Mucosa of gallbladder (tissue), 1 donor: ENCODE data around the gene PMM2. TPM values are rescaled to one million over a fixed set of nuclear protein-coding genes. Genes with fewer than 3 reads are reported as not detected.
"Not testable (repeated sequence)": the region's sequence is repeated elsewhere in the genome, so short reads cannot be mapped to it uniquely, and the experiment has no call there.

Experiments used
- DNase-seq: peaks from one replicate; pipeline ENCODE4 v3.0.0-alpha.2; 2020; ENCODE audit warnings: low spot score
- total RNA-seq: library from RNA; stranded (reverse); gene quantifications from one replicate; pipeline ENCODE4 v1.2.1, GENCODE V29; 2021
- donor health status: DM: no; HTN: no; CAD: no.

PMM2 gene
- total RNA-seq = 33.2 TPM

DNA sequence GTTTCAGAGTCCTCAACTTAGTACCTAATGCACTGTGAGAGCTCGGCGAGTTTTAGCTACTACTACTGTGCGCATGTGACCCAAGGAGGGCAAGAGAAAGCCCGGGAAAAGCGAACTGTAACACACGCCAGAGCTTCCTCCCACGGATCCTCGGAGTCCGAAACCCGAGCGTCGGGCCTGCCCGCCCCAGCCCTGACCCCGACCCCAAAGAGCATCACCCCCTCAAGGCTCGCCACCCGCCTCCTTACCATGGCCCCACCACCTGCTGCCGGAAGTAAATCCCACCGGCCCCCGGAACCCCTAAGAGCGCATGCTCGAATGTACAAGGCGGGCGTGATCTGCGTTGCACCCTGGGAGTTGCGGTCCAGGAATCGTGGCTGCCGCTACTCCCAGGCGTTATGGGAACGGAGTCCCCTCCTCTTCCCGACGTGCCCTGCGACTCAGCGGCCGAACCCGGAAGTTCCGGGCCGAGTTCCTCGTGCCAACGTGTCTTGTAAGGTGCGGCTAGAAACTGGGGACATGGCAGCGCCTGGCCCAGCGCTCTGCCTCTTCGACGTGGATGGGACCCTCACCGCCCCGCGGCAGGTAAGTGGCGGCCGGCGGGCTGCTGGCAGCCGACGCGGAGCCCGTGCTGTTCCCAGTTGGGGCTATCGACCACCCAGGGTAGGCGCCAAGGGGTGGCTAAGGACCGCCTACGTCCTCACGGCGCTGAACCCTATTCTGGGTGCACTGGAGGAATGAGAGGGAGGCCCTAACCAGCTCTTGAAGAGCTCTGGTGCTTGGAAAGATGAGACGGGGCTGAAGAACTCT lies at the start of gene PMM2, which contains the start of gene TMEM186:
Gene PMM2 (plus strand): TSS at position 476 of the 810 bp plus-strand sequence. CDS start 44 bp downstream, at position 520.
Gene TMEM186 (minus strand): TSS at position 276 of the 810 bp plus-strand sequence. CDS start 25 bp downstream, at position 251.
- peak; percentile 97 for DNase-seq

GRCh38 chr16:8748944-8749343 lies 48.7 kb upstream of the PMM2 start:
- DNase-seq = not testable (repeated sequence)

GRCh38 chr16:8751481-8752311 lies 45.9 kb upstream of the PMM2 start:
- DNase-seq = no peak

DNA sequence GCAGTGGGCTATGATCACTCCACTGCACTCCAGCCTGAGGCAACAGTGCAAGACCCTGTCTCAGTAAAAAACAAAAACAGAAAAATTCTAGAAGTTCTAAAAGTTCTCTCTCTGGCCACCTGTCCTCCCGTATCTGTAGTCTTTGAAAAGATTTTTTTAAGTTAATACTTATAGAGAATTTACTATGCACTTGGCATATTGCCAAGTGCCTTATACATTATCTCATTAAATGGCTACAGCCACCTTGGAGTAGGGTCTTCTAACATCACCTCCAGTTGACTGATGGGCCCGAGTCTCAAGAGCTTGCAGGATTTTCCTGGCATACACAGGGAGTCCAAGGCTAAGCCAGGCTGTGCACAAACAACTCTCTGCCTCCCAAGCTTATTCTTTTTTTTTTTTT lies 44.9 kb upstream of the PMM2 start:
- no peak for DNase-seq

- no peak for DNase-seq
Observed at GRCh38 chr16:8753416-8754054, 44.1 kb upstream of the PMM2 start.

- DNase-seq = no peak
Observed at GRCh38 chr16:8756755-8757154, 40.9 kb upstream of the PMM2 start.

- no peak for DNase-seq
Observed at GRCh38 chr16:8758022-8758421, 39.6 kb upstream of the PMM2 start.

- DNase-seq = no peak
Observed at GRCh38 chr16:8760021-8760420, 37.6 kb upstream of the PMM2 start.

DNA sequence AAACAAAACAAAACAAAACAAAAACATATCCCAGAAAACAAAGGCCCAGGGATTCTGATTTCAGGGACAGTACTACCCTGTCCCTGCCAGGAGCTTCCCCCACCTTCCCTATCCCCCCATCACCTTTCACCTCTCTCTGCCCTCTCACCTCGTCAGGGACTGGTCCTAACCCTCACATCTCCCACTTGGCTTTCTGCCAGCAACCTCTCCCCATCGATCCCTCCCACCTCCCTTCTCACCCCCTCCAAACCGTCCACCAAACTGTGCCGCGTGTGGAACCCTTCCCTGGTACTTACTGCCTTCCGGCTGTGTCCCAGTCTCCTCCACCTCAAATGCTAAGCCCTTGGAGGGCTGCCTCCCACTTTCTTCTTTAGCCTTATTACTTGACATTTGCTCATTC lies 36.6 kb upstream of the PMM2 start:
- DNase-seq = no peak

GRCh38 chr16:8762254-8762653 lies 35.4 kb upstream of the PMM2 start:
- no peak for DNase-seq

- DNase-seq = no peak
Observed at GRCh38 chr16:8763083-8763482, 34.6 kb upstream of the PMM2 start.

DNA sequence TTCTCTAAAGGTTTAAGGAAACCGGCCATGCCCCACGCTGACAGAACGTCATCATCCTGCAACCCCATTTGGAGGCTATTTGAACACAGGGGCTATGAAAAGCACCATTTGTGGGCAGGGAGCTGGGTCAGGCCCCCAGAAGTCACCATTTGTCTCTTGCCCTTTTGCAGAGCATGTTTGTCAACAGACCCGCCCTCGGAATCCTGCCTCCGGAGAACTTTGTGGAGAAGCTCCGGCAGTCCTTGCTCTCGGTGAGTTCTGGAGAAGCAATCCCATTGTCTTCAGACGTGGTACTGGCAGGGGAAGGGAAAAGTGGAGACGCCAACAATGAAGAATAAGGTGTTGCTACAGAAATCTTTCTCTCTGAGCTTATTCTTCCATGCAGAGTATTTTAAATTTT lies 33.7 kb upstream of the PMM2 start:
- no peak for DNase-seq

DNA sequence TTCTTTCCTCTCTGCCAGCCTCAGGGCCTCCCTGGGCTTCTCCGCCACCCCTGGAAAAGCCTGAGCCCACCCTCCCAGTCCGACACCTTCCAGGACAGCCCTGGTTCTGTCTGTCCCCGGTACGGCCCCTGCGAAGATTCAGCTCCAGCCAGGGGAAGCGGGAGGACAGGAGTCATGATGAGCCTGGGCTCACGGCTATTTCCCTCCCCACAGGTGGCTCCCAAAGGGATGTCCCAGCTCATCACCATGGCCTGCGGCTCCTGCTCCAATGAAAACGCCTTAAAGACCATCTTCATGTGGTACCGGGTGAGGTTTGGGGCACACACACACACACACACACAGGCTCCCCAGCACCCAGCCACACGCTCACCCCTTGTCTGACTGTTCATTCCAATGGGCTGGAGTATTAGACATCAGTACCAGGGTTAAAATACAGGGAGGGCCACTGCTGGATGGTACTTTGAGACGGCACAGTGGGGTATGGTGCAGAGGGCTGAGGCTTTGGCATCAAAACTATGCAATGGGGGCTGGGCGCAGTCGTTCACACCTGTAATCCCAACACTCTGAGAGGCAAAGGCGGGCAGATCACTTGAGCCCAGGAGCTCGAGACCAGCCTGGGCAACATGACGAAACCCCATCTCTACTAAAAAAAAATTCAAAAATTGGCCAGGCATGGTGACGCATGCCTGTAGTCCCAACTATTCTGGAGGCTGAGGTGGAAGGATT lies 33.0 kb upstream of the PMM2 start:
- DNase-seq = no peak

DNA sequence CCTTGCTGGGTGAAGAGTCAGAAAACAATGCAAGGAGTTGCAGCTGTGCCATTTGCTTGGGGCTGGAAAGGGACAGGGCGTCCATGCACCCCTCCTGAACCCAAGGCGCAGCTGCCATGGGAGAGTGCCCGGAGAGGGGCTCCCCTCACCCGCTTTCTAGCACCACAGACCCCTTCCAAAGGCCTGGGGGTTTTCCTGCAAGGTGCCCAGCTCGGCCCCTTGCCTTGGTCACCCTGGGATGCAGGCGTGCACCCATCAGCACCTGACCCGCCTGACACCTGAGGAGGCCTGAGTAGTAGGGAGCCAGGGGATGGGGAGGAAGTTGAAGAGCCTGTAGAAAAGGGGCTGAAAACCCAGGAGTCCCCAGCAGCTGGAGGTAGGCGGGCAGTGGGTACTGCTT lies 30.5 kb upstream of the PMM2 start:
- DNase-seq = no peak

- DNase-seq = no peak
Observed at GRCh38 chr16:8768283-8768682, 29.4 kb upstream of the PMM2 start.

DNA sequence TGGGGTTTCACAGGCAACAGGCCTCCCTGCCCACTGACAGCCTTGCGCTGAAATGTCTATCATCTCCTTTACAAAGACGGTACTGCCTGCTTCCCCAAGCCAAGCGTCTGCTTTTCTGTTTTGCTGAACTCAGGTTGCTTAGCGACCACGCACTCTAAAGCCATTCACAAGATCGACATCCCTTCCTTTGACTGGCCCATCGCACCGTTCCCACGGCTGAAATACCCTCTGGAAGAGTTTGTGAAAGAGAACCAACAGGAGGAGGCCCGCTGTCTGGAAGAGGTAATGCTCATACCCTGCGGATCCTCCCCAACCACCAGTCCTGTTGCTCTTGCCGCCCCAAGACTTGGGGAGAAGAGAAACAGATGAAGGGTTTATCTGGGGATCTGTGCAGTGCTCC lies 28.9 kb upstream of the PMM2 start:
- no peak for DNase-seq

DNA sequence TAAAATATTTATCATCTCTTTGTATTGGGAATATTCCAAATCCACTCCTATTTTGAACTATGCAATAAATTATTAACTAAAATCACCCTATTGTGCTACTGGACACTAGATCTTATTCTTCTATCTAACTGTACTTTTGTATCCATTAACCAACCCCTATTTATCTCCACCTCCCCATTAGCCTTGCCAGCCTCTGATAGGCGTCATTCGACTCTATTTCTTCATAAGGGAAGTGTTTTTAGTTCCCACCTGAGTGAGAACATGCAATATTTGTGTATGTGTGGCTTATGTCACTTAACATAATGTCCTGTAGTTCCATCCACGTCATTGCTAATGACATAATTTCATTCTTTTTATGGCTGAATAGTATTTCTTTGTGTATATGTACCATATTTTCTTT lies 24.1 kb upstream of the PMM2 start:
- no peak for DNase-seq

- no peak for DNase-seq
Observed at GRCh38 chr16:8774208-8774607, 23.4 kb upstream of the PMM2 start.

DNA sequence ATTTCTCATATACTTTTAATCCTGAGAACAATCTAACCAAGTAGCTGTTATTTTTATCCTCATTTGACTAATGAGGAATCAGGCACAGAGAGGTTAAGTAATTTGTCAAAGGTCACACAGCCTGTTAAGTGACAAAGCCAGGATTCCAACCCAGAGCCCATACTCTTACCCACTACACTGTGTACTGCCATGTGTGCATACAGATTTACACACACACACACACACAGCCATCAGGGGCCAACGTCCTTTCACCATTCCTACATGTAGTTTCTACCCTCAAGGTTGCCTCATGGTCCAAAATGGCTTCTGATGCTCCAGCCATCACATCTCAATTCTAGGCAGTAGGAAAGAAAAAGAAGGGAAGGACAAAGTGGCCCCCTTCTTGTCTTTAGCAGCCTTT lies 22.3 kb upstream of the PMM2 start:
- no peak for DNase-seq

DNA sequence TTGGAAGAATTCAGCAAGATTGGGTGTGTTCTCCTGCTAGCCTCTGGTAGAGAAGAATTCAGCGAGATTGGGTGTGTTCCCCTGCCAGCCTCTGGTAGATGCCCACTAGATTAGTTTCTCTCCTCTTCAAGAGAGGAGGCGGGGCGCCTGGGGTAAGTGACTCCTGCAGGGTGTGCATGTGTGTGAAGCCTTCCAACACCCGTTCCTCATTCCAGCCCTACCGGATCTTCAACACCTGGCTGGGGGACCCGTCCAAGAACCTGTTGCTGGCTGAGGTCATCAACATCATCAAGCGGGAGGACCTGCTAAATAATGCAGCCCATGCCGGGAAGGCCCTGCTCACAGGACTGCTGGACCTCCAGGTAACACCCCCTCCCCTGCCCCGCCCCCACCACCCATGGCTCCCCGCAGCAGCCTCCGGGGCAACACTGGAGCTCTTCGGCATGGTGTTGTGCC lies 21.5 kb upstream of the PMM2 start:
- no peak for DNase-seq

- DNase-seq = no peak
Observed at GRCh38 chr16:8777217-8777616, 20.4 kb upstream of the PMM2 start.

DNA sequence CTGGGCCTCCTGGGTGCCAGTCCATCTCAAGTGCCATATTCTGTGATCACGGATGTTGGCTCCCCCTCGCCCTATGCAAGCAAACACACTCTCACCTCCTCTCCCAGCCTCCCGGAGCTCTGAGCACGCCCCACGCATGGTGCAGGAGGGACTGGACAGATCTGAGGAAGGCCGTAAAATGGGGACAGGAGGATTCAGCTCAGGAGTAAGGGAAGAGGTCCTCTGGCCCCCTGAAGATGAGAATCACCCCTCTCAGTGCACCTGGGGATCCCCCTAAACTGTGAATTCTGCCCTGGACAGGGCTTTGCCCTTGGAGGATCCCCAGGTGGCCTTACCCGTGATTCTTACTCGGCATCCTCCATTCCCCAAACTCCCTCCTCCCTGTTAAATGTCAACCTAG lies 15.8 kb upstream of the PMM2 start:
- DNase-seq = no peak
